H1 (cell line): ENCODE results near the gene CFAP221. TPM values are rescaled to one million over a fixed set of nuclear protein-coding genes. Genes with fewer than 3 reads are reported as not detected.

Source experiments
- CTCF ChIA-PET: fragments of 300-600 bp; sonication (Branson Sonifier 250); formaldehyde crosslinking; loops from one replicate; lab custom pipeline; 2021; ENCODE audit not compliant: partially characterized antibody; lab: Charles Lee
- POLR2A ChIA-PET: fragments of 300-600 bp; sonication (Branson Sonifier 250); formaldehyde crosslinking; loops from one replicate; lab custom pipeline; 2021; ENCODE audit warnings: inconsistent platforms; ENCODE audit not compliant: partially characterized antibody; lab: Charles Lee
- DNase-seq, 2 experiments: peaks; one replicate each; pipeline versions ENCODE4 v3.0.0 to v3.0.0-alpha.2; 2010 to 2022; ENCODE audit warnings: low spot score in 2 of 2, low read depth in 1 of 2, mixed read lengths in 1 of 2
- FAIRE-seq: peaks from 2 replicates; lab custom pipeline; 2011; peaks lifted over from hg19 to GRCh38; lab: Jason Lieb, UNC
- H2AFZ ChIP-seq: 2 replicates; pipeline ENCODE4 v1.8.1; 2012; ENCODE audit warnings: low read length, inconsistent platforms
- H2AK5ac ChIP-seq: 2 replicates; pipeline ENCODE4 v1.6.1; 2013; ENCODE audit warnings: low read depth, low read length
- H2BK120ac ChIP-seq: replicated peaks from 2 replicates; pipeline ENCODE3; 2013; ENCODE audit warnings: low read depth, low read length, inconsistent platforms
- H2BK12ac ChIP-seq: 2 replicates; pipeline ENCODE4 v1.6.1; 2013; ENCODE audit warnings: low read depth, low read length
- H2BK15ac ChIP-seq: 2 replicates; pipeline ENCODE4 v1.6.1; 2013; ENCODE audit warnings: low read length
- H2BK20ac ChIP-seq: 2 replicates; pipeline ENCODE4 v1.6.1; 2013; ENCODE audit warnings: low read length
- H2BK5ac ChIP-seq: 2 replicates; pipeline ENCODE4 v1.6.1; 2013; ENCODE audit warnings: low read depth, low read length
- H3K14ac ChIP-seq: 2 replicates; pipeline ENCODE4 v1.6.1; 2013; ENCODE audit warnings: inconsistent platforms; ENCODE audit not compliant: insufficient read length
- H3K18ac ChIP-seq: 2 replicates; pipeline ENCODE4 v1.6.1; 2013; ENCODE audit warnings: low read length; ENCODE audit errors: extremely low read depth
- H3K23ac ChIP-seq: 2 replicates; pipeline ENCODE4 v1.6.1; 2013; ENCODE audit warnings: inconsistent platforms; ENCODE audit not compliant: insufficient read length
- H3K23me2 ChIP-seq: 2 replicates; pipeline ENCODE4 v1.6.1; 2013; ENCODE audit warnings: low read depth, low read length
- H3K27ac ChIP-seq: 2 replicates; pipeline ENCODE4 v1.6.1; 2011; ENCODE audit warnings: low read depth, low read length, inconsistent platforms
- H3K27me3 ChIP-seq, 4 experiments: replicated peaks in 1 of 4; 1 replicate in 1 of 4; 2 replicates in 3 of 4; pipeline versions ENCODE4 v1.6.1 to v1.8.1; 2011 to 2013; ENCODE audit warnings: low read length in 3 of 4, mild to moderate bottlenecking in 3 of 4, inconsistent platforms in 2 of 4, mixed read lengths in 2 of 4, moderate library complexity in 1 of 4; ENCODE audit not compliant: control insufficient read depth in 3 of 4, insufficient read depth in 3 of 4; ENCODE audit errors: extremely low read depth in 1 of 4
- H3K36me3 ChIP-seq, 4 experiments: 2 replicates each; pipeline versions ENCODE4 v1.6.1 to v1.8.1; 2011 to 2013; ENCODE audit warnings: mild to moderate bottlenecking in 4 of 4, low read length in 3 of 4, moderate library complexity in 2 of 4, control low read depth in 1 of 4, inconsistent platforms in 1 of 4; ENCODE audit not compliant: insufficient read depth in 4 of 4, control insufficient read depth in 2 of 4
- H3K4ac ChIP-seq: replicated peaks from 2 replicates; pipeline ENCODE3; 2013; ENCODE audit warnings: low read length, low read depth, mixed read lengths, inconsistent platforms; ENCODE audit not compliant: insufficient read length
- H3K4me1 ChIP-seq, 4 experiments: replicated peaks in 1 of 4; 1 replicate in 1 of 4; 2 replicates in 3 of 4; pipeline versions ENCODE4 v1.6.1 to v1.8.1; 2011 to 2013; ENCODE audit warnings: low read length in 3 of 4, inconsistent platforms in 2 of 4, mixed read lengths in 1 of 4; ENCODE audit not compliant: insufficient read depth in 4 of 4, control insufficient read depth in 3 of 4
- H3K4me2 ChIP-seq, 2 experiments: 2 replicates each; pipeline versions ENCODE4 v1.6.1 to v1.8.1; 2011 to 2013; ENCODE audit warnings: low read depth in 2 of 2, low read length in 2 of 2, control low read depth in 1 of 2, inconsistent platforms in 1 of 2, mild to moderate bottlenecking in 1 of 2; ENCODE audit not compliant: insufficient read depth in 1 of 2
- H3K4me3 ChIP-seq, 4 experiments: fragments of 200-600, 300-600 bp in 1 of 4; sonication (generic), shearing (Covaris generic), sonication (Bioruptor Twin) in 1 of 4; 2 replicates each; pipeline versions ENCODE4 v1.5.1 to v1.8.1; 2011 to 2016; ENCODE audit warnings: low read length in 4 of 4, low read depth in 3 of 4, control low read depth in 2 of 4, inconsistent platforms in 2 of 4, mild to moderate bottlenecking in 2 of 4, mixed read lengths in 1 of 4, moderate library complexity in 1 of 4; ENCODE audit not compliant: insufficient read depth in 2 of 4; ENCODE audit errors: extremely low read depth in 1 of 4
- H3K56ac ChIP-seq: replicated peaks from 2 replicates; pipeline ENCODE3; 2013; ENCODE audit warnings: low read depth, mild to moderate bottlenecking, mixed read lengths, low read length, inconsistent platforms; ENCODE audit not compliant: insufficient read length
- H3K79me1 ChIP-seq: 2 replicates; pipeline ENCODE4 v1.6.1; 2013; ENCODE audit warnings: low read depth, low read length, control low read depth
- H3K79me2 ChIP-seq, 2 experiments: 2 replicates each; pipeline versions ENCODE4 v1.6.1 to v1.8.1; 2012 to 2013; ENCODE audit warnings: low read length in 2 of 2, mild to moderate bottlenecking in 2 of 2, inconsistent platforms in 1 of 2; ENCODE audit not compliant: insufficient read depth in 2 of 2, control insufficient read depth in 1 of 2
- H3K9ac ChIP-seq, 4 experiments: replicated peaks in 1 of 4; 1 replicate in 1 of 4; 2 replicates in 3 of 4; pipeline versions ENCODE4 v1.6.1 to v1.8.1; 2011 to 2013; ENCODE audit warnings: low read depth in 3 of 4, low read length in 3 of 4, control low read depth in 2 of 4, mild to moderate bottlenecking in 2 of 4, moderate library complexity in 2 of 4, inconsistent platforms in 1 of 4; ENCODE audit errors: extremely low read depth in 1 of 4
- H3K9me3 ChIP-seq, 2 experiments: 2 replicates each; pipeline versions ENCODE4 v1.6.1 to v1.8.1; 2012 to 2013; ENCODE audit warnings: mild to moderate bottlenecking in 2 of 2, moderate library complexity in 2 of 2, control low read depth in 1 of 2, inconsistent platforms in 1 of 2, low read depth in 1 of 2, low read length in 1 of 2, mixed read lengths in 1 of 2; ENCODE audit not compliant: insufficient read depth in 2 of 2
- H4K20me1 ChIP-seq, 2 experiments: replicated peaks in 1 of 2; 2 replicates each; pipeline versions ENCODE3 to v1.8.1; 2011 to 2013; ENCODE audit warnings: inconsistent platforms in 2 of 2, low read length in 2 of 2, mild to moderate bottlenecking in 1 of 2; ENCODE audit not compliant: insufficient read depth in 2 of 2, control insufficient read depth in 1 of 2
- H4K5ac ChIP-seq: 2 replicates; pipeline ENCODE4 v1.6.1; 2013; ENCODE audit warnings: low read length, low read depth, mixed read lengths, inconsistent platforms; ENCODE audit not compliant: insufficient read length
- H4K8ac ChIP-seq: 2 replicates; pipeline ENCODE4 v1.8.0; 2013; ENCODE audit warnings: mild to moderate bottlenecking, moderate library complexity, low read length, inconsistent platforms; ENCODE audit not compliant: insufficient read depth; ENCODE audit errors: extremely low read depth
- H4K91ac ChIP-seq: replicated peaks from 2 replicates; pipeline ENCODE3; 2013; ENCODE audit warnings: low read length, mixed read lengths, inconsistent platforms; ENCODE audit not compliant: insufficient read length
- CTBP2 ChIP-seq: IDR thresholded peaks from 2 replicates; pipeline ENCODE4 v1.7.0; 2011; ENCODE audit warnings: borderline replicate concordance, mild to moderate bottlenecking, moderate library complexity, mixed read lengths, low read length; ENCODE audit not compliant: insufficient read depth, insufficient read length
- EZH2 ChIP-seq: fragments of 200-600 bp; sonication (generic); IDR thresholded peaks from 2 replicates; pipeline ENCODE4 v1.7.1; 2012; ENCODE audit warnings: low read depth, mild to moderate bottlenecking, moderate library complexity, low read length, inconsistent platforms; ENCODE audit not compliant: severe bottlenecking
- GTF2F1 ChIP-seq: IDR thresholded peaks from 2 replicates; pipeline ENCODE4 v1.6.1; 2012; ENCODE audit warnings: low read depth, low read length, improper control_type of control experiment, borderline replicate concordance
- KDM4A ChIP-seq: IDR thresholded peaks from one replicate; pipeline ENCODE4 v1.7.1; 2012; ENCODE audit warnings: low read depth, mild to moderate bottlenecking, moderate library complexity, low read length, inconsistent platforms; ENCODE audit not compliant: severe bottlenecking
- POLR2AphosphoS5 ChIP-seq: IDR thresholded peaks from 2 replicates; pipeline ENCODE4 v1.6.1; 2011; ENCODE audit warnings: low read depth, low read length
- POU5F1 ChIP-seq: IDR thresholded peaks from 2 replicates; pipeline ENCODE4 v1.6.1; 2011; ENCODE audit warnings: low read depth, mild to moderate bottlenecking, low read length, moderate library complexity
- SIX5 ChIP-seq: IDR thresholded peaks from 2 replicates; pipeline ENCODE4 v1.6.1; 2011; ENCODE audit warnings: mild to moderate bottlenecking, low read depth, low read length
- SRF ChIP-seq: IDR thresholded peaks from 2 replicates; pipeline ENCODE4 v1.6.1; 2011; ENCODE audit warnings: mild to moderate bottlenecking, low read depth, low read length, moderate library complexity
- SUZ12 ChIP-seq: fragments of 200-600 bp; sonication (generic); IDR thresholded peaks from 2 replicates; pipeline ENCODE4 v1.6.1; 2012; ENCODE audit warnings: mild to moderate bottlenecking, inconsistent platforms, low read length, moderate library complexity, mixed read lengths
- TCF12 ChIP-seq: IDR thresholded peaks from 2 replicates; pipeline ENCODE4 v1.6.1; 2011; ENCODE audit warnings: low read depth, mild to moderate bottlenecking, low read length
- WGBS, 2 experiments: shearing (Covaris generic) in 1 of 2; methylation state at CpG; one replicate each; pipeline versions ENCODE4 v1.1.6 to v1.1.7; 2013 to 2015; ENCODE audit warnings: low lambda C conversion rate in 2 of 2, mixed read lengths in 2 of 2, inconsistent platforms in 1 of 2, low coverage in 1 of 2, missing lambda C conversion rate in 1 of 2; ENCODE audit not compliant: insufficient replicate concordance in 2 of 2, insufficient coverage in 1 of 2, insufficient read length in 1 of 2; ENCODE audit errors: extremely low coverage in 1 of 2, missing lambda C conversion rate in 1 of 2; 5-methylcytosine and 5-hydroxymethylcytosine counted together
- polyA plus RNA-seq, 7 experiments: library from polyadenylated mRNA; depleted of rRNA in 3 of 7; stranded (reverse) in 5 of 7; unstranded in 2 of 7; fragments of >200 nt in 5 of 7; fragments of 200-250 nt in 2 of 7; gene quantifications; 1 replicate in 5 of 7; 2 replicates in 1 of 7; 4 replicates in 1 of 7; pipeline versions ENCODE4 v1.2.1 to v1.2.3, GENCODE V29; 2011 to 2013; ENCODE audit warnings: missing spikeins in 2 of 7, mixed read lengths in 2 of 7
- total RNA-seq: library from RNA; stranded (reverse); fragmentation: NEBNext Ultra II Directional; extraction: Animal tissue kit (Norgen Biotek cat#: 25700); gene quantifications from 2 replicates; pipeline ENCODE4 v1.2.1, GENCODE V29; 2021
- TF ChIP-seq, protein P1 (sequence below): IDR thresholded peaks from 2 replicates; pipeline ENCODE4 v1.6.1; 2011; ENCODE audit warnings: low read depth, mild to moderate bottlenecking, low read length; ENCODE audit not compliant: insufficient read depth
- TF ChIP-seq, protein P2 (sequence below): IDR thresholded peaks from 2 replicates; pipeline ENCODE4 v1.6.1; 2011; ENCODE audit warnings: low read length, improper control_type of control experiment

The CFAP221 gene
- total and polyA plus RNA-seq, 2 of the 8 experiments (the other 6 are each of a cell fraction or from before 2014, with no cell fraction given) = 0.14 to 0.71 TPM

GRCh38 chr2:119681868-119682220, 137.6 kb downstream of the CFAP221 start:
- Histone ChIP-seq H2BK12ac (no peak overlapping the region), H3K9ac (no peak overlapping the region), H3K4me2 (no peak overlapping the region), H3K56ac (no peak overlapping the region), H3K23ac (no peak overlapping the region), H2BK20ac (no peak overlapping the region), H3K27me3 (no peaks in the 10 kb centered on the region), H2BK120ac (no peak overlapping the region), H4K8ac (no peak overlapping the region), H3K23me2 (peaks cover 5% of the 10 kb centered on the region), H2AFZ (no peak overlapping the region), H3K14ac (no peak overlapping the region), H3K4me3 (no peak overlapping the region), H3K9me3 (no peaks in the 10 kb centered on the region), H3K4me1 (peaks cover 2 to 15% (median 7%) of the 10 kb centered on the region in 4 experiments), H2AK5ac (no peak overlapping the region), H4K91ac (no peak overlapping the region), H4K5ac (no peak overlapping the region), H2BK15ac (no peak overlapping the region), H3K79me1 (peaks cover 8% of the 10 kb centered on the region), H3K36me3 (peaks cover 2 to 11% (median 4%) of the 10 kb centered on the region in 4 experiments; a peak in 6 of 8 replicates), H3K27ac (no peak overlapping the region), H4K20me1 (peaks cover 0 to 18% of the 10 kb centered on the region in 2 experiments), H3K79me2 (peaks cover 3 to 24% of the 10 kb centered on the region in 2 experiments; a peak in 3 of 4 replicates), H3K18ac (no peak overlapping the region), H2BK5ac (no peak overlapping the region), H3K4ac (no peak overlapping the region)
- ChIA-PET CTCF (interaction anchor here (1.0 to 2.0 kb wide), 7 partner anchors 11 to 205 kb away, joined by 3 to 12 read pairs (median 4); no protein-coding TSS in a partner anchor), POLR2A (interaction anchor here (0.8 to 4.1 kb wide), 5 partner anchors 10 to 23 kb away, joined by 3 to 28 read pairs (median 4); no protein-coding TSS in a partner anchor)
- 55% methylated on average over 4 of the region's 4 CpGs; no CpG with 5 or more reads in 1 of the 2 experiments for WGBS, 2 experiments
- FAIRE-seq (no peak), DNase-seq (no peak)
- no peak for TF ChIP-seq GTF2F1
- no peak for TF ChIP-seq POU5F1
- no peak for TF ChIP-seq EZH2
- TF ChIP-seq, protein P1, sequence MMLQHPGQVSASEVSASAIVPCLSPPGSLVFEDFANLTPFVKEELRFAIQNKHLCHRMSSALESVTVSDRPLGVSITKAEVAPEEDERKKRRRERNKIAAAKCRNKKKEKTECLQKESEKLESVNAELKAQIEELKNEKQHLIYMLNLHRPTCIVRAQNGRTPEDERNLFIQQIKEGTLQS = no peak
- TF ChIP-seq, protein P2, sequence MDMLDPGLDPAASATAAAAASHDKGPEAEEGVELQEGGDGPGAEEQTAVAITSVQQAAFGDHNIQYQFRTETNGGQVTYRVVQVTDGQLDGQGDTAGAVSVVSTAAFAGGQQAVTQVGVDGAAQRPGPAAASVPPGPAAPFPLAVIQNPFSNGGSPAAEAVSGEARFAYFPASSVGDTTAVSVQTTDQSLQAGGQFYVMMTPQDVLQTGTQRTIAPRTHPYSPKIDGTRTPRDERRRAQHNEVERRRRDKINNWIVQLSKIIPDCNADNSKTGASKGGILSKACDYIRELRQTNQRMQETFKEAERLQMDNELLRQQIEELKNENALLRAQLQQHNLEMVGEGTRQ = no peak
- no peak for TF ChIP-seq POLR2AphosphoS5
- TF ChIP-seq SIX5 = no peak
- TF ChIP-seq TCF12 = no peak
- TF ChIP-seq KDM4A = no peak
- no peak for TF ChIP-seq SUZ12
- TF ChIP-seq CTBP2 = no peak
- TF ChIP-seq SRF = no peak
